Right hindlimb (tissue), 1 donor: Measurements from ENCODE around the gene PLIN4.
"Not testable (repeated sequence)": the region's sequence is repeated elsewhere in the genome, so short reads cannot be mapped to it uniquely, and the experiment has no call there.

Experiments
- DNase-seq: peaks from one replicate; pipeline ENCODE4 v3.0.0-alpha.2; 2018

The PLIN4 gene

GRCh38 chr19:4518345-4519171 lies at the start of gene PLIN4:
Gene PLIN4 (minus strand): TSS chr19:4518486. CDS start chr19:4518272, 214 bp downstream.
- peak; percentile 72 for DNase-seq

- DNase-seq, result peak; percentile 67
Observed at GRCh38 chr19:4567584-4568071, 49.3 kb upstream of the PLIN4 start.

GRCh38 chr19:4566402-4567051 lies 48.2 kb upstream of the PLIN4 start:
- peak; percentile 65 for DNase-seq

GRCh38 chr19:4563562-4563961 lies 45.3 kb upstream of the PLIN4 start:
- DNase-seq, result not testable (repeated sequence)

GRCh38 chr19:4562085-4562484 lies 43.8 kb upstream of the PLIN4 start:
- DNase-seq, result not testable (repeated sequence)

GRCh38 chr19:4559569-4559968 lies 41.3 kb upstream of the PLIN4 start, which contains the start of gene SEMA6B:
Gene SEMA6B (minus strand): TSS chr19:4559684. CDS start chr19:4558457, 1,227 bp downstream.
- DNase-seq, result no peak

- no peak for DNase-seq
Observed at GRCh38 chr19:4557971-4558941, 40.0 kb upstream of the PLIN4 start.

GRCh38 chr19:4557144-4557970 lies 39.1 kb upstream of the PLIN4 start:
- DNase-seq, result no peak

- no peak for DNase-seq
Observed at GRCh38 chr19:4556597-4557127, 38.4 kb upstream of the PLIN4 start.

GRCh38 chr19:4555657-4556561 lies 37.6 kb upstream of the PLIN4 start:
- DNase-seq, result no peak

- no peak for DNase-seq
Observed at GRCh38 chr19:4554717-4555116, 36.4 kb upstream of the PLIN4 start.

GRCh38 chr19:4553775-4554174 lies 35.5 kb upstream of the PLIN4 start:
- DNase-seq, result no peak

GRCh38 chr19:4553092-4553695 lies 34.9 kb upstream of the PLIN4 start:
- DNase-seq, result no peak

- DNase-seq, result no peak
Observed at GRCh38 chr19:4552525-4552819, 34.2 kb upstream of the PLIN4 start.

- DNase-seq, result no peak
Observed at GRCh38 chr19:4550479-4551050, 32.3 kb upstream of the PLIN4 start.

GRCh38 chr19:4550018-4550417 lies 31.7 kb upstream of the PLIN4 start:
- DNase-seq, result no peak

- no peak for DNase-seq
Observed at GRCh38 chr19:4548238-4548584, 29.9 kb upstream of the PLIN4 start.

- no peak for DNase-seq
Observed at GRCh38 chr19:4547303-4548237, 29.3 kb upstream of the PLIN4 start.
